Hepatocyte (in vitro differentiated cells): ENCODE measurements around the gene GH2.

Source experiments
- EZH2 ChIP-seq: fragments of 200-600 bp; sonication (generic); IDR thresholded peaks from 2 replicates; pipeline ENCODE4 v1.6.1; 2016; ENCODE audit warnings: antibody characterized with exemption, mild to moderate bottlenecking, borderline replicate concordance
- EZH2phosphoT487 ChIP-seq: fragments of 200-600 bp; sonication (generic); IDR thresholded peaks from one replicate; pipeline ENCODE4 v1.6.1; 2018; ENCODE audit warnings: antibody characterized with exemption, mild to moderate bottlenecking, low read depth, moderate library complexity; ENCODE audit not compliant: unreplicated experiment, severe bottlenecking
- TF ChIP-seq, protein P1 (sequence below): fragments of 200-600 bp; sonication (generic); IDR thresholded peaks from 2 replicates; pipeline ENCODE4 v1.5.1; 2016; ENCODE audit warnings: antibody characterized with exemption, mild to moderate bottlenecking; ENCODE audit not compliant: poor library complexity

- TF ChIP-seq, protein P1, sequence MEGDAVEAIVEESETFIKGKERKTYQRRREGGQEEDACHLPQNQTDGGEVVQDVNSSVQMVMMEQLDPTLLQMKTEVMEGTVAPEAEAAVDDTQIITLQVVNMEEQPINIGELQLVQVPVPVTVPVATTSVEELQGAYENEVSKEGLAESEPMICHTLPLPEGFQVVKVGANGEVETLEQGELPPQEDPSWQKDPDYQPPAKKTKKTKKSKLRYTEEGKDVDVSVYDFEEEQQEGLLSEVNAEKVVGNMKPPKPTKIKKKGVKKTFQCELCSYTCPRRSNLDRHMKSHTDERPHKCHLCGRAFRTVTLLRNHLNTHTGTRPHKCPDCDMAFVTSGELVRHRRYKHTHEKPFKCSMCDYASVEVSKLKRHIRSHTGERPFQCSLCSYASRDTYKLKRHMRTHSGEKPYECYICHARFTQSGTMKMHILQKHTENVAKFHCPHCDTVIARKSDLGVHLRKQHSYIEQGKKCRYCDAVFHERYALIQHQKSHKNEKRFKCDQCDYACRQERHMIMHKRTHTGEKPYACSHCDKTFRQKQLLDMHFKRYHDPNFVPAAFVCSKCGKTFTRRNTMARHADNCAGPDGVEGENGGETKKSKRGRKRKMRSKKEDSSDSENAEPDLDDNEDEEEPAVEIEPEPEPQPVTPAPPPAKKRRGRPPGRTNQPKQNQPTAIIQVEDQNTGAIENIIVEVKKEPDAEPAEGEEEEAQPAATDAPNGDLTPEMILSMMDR = no peak
- TF ChIP-seq EZH2 = no peak
- no peak for TF ChIP-seq EZH2phosphoT487
Measured at GRCh38 chr17:63835167-63835720, 46.5 kb downstream of the GH2 start.
